ENCODE results near the gene VCP.

The VCP gene

GRCh38 chr9:35102769-35103659 is 30.6 kb upstream of the VCP start, which contains the start of gene STOML2:
Gene STOML2, minus strand, starts transcription at chr9:35103131. Its CDS starts 37 bp downstream, at chr9:35103094.
- DNase-seq: peak; percentile 90 to 91

- no peak for DNase-seq
Measured at GRCh38 chr9:35102465-35102768, 30.0 kb upstream of the VCP start.

DNA sequence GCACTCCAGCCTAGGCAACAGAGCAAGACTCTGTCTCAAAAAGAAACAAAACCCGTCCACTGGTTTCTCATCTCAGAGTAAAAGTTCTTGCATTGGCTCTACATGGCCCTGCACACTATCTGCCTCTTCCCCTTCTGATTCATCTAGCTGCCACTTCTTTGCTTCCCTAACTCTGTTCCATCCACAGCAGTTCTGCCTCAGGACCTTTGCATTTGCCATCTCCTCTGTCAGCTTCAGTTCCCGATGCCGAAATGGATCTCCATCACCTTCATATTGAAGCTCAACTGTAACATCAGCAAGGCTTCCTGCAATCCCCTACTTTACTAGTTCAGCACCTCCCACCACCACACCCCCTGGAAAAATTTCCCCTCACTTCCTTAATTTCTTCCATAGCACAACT is 25.1 kb upstream of the VCP start:
- no peak for DNase-seq

DNA sequence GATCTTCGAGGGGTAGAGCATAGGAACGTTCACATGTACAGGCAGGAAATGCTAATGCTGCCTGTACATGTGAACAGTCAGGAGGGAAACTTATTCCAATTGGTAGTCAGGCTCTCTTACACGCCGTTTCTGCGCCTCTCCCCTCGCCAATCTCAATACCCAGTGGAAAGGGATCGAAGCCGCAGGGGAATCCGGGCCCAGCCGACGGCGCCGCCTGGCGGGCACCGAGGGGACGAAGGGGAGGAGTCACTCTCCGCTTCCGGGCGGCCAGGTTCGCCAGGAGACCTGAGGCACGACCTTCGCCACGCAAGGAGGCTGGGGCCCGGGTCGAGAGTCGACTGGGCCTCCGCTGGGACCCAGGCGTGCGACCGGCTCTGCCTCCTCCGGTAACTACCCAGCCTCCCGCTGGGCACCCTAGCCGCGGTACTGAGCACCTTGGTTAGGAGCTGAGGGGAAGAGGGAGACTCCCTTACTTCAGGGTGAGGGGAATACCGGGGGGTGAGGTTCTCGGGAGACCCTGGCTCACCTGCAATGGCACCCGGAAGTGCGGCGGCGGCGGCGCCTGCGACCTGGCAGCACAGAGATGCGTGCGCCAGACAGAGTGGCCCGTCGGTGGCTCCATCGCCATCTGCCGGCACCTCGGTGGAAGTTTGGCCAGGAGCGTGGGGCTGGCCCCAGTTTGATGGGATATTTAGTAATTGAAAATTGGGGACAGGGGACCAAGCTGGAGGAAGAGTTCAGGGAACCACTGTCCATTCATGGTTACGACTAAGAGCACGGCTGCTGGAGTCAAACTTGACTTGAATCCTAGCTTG is 23.8 kb upstream of the VCP start, which contains the start of gene PIGO:
TSS of gene PIGO (minus strand) at position 557 of the 815 bp plus-strand sequence. CDS start 1,026 bp downstream, outside the sequence.
- DNase-seq: peak; percentile 87 to 90

DNA sequence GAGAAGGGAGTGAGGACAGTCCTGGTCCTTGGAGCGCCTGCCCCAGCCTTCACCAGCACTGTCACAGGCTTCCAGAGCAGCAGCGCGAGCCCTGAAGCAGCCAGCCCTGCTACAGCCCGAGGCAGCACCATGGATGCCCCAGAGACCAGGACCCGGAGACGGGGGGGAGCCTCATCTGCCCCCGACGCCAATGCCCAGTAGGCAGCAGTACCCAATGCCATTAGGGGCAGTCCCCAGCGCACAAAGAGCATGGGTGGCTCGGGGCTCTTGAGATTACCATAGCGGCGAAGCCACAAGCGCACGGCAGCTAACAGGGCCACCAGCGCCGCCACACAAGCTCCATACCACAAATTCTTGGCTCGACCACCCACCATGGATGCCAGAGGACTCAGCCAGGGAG is 19.1 kb upstream of the VCP start:
- no peak for DNase-seq

DNA sequence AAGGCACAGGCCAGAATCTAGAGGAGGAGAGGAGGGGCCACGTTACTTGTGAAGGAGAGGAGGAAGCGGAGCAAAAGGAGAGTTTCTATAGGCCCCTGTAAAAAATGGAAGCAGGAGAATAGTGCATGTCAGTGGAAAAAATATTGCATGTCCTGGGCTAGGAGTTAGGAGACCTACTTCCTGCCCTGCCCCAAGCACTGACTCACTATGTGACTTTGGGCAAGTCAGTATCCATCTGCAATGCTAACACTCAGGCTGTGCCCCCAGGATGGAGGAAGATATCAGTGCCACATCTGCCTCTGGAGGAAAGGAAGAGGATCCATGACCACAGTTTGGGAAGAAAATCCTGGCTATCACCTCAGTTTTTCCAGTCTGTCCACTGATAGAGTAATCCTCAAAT is 17.0 kb upstream of the VCP start:
- no peak for DNase-seq

- DNase-seq: no peak
Measured at GRCh38 chr9:35085078-35085477, 12.7 kb upstream of the VCP start.

DNA sequence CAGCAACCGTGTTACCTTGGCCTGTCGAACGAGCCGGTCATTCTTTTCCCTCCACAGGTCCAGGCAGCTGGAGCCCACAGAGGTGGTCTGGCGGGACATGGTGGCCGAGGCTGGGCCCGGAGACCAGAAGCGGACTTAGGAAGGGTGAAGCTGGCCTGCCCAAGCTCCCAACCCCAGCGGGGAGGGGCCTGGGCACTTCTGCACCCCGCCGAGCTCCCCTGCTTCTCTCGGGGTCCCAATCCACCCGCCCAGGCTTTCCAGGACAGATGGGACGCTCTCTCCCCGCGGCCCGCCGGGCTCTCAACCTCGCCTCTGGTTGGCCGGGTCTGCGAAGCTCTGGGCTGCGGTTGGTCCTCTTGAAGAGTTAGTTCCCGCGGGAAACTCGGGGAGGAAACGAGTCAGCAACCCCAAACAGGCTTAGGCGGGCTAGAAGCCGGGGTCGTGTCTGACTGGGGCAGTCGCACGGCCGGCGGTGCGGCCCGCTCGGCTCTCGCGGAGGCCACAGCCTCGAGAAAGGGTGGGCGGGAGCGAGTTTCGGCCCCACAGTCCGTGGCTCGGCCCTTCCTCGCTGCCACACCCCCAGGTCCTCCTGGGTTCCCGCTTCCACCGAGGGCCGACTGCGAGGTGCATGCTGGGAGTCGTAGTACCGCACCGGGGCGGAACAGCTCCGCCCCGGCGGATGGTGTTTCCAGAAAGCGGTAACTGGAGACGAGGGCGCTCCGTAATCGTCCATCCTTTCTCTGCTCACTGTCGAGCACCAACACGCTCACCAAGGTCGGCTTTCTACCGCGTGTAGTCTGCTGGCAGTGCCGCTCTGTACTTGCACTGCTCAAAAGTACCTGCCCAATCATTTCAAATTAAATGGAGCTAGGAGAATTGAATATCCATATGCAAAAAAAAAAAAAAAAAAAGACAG is 7.3 kb upstream of the VCP start, which contains the start of gene FANCG:
TSS of gene FANCG (minus strand) at position 517 of the 916 bp plus-strand sequence. CDS start at position 99, 418 bp downstream.
- DNase-seq: peak; percentile 78

DNA sequence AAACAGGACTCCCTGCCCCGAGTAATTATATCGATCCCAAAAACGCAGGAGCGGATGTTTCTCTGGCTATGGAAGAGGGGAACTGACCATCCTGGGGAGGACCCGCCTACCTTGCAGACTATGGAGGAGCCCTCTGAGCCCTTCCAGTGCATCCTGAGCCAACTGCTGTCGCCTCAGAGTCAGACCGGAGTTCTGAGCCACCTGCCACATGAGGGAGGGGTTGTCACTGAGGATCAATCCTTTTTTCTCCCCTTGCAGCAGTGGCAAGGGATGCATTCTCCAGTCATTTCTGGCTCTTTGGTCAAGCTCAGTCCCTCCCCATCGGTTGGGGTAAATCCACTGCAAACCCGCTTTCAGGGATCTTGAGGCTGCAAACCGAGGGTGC is 6.6 kb upstream of the VCP start:
- DNase-seq: no peak

DNA sequence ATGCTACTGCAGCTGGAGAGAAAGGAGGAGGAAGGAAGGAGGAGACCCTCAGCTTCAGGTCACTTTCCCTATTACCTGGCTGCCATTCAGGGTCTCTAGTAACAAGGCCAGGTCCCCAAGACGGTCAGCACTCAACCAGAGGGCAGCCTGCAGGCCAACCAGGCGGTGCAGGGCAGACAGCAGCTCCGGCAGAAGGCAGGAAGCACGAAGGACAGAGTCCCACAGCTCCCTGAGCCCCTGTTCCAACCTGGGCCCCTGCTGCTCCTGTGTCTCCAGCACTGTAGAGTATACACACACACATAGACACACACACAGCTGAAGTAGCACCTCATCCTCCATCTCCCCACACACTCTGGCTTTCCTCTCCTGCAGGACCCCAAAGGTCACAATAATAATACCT is 5.6 kb upstream of the VCP start:
- DNase-seq: no peak

GRCh38 chr9:35076848-35077247 is 4.4 kb upstream of the VCP start:
- no peak for DNase-seq

DNA sequence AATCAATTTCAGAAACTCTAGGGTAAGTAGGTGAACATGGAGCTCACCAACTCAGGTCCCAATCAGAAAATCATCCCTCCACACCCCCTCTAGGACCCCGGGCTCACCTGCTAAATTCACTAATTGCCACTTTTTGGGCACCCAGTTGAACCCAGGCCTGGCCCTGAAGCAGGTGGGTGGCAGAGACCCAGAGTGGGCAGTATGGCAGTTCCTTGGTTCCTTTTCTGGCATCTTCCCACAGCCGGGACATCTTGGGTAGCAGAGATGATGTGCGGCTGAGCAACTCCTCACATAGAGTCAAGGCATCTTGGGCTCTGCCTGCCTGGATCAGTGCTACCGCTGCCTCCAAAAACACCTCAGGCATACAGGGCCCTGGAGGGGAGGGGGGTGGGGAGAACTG is 2.9 kb upstream of the VCP start:
- DNase-seq: no peak

DNA sequence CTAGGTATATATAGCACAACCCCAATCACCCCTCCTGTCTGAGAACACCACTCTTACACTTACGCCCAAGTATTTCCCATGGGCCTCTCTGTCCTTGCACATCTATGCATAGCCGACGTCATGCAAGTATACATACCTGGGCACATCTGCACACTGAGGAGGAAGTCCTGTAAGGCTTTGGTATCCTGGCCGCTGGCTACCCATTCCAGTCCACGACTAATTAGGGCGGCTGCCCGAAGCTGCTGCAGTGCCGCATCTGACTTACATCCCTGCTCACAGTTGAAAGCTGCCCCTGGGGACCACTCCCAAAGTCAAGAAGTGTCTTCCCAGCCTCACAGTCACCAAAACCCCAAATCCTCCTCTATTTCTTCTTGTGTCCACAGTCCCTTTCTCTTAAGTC is 2.4 kb upstream of the VCP start:
- no peak for DNase-seq

DNA sequence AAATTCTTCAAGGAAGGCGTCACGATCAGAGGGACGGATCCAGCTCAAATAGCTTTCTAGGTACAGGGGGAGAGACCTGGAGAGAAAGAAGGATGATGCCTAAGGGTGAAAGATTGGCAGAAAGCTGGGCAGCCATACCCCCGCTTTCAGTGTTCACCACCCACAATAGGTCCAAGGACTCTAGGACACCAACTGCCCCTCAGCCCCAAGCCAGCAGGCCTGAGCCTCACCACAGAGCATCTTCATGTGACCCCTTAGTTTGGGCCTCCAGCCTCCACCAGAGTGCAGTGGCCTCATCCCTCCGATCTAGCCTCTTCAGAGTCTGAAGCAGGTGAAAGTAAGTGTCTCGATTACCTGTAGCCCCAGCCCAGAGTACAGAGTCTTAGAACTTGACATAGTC is 1.7 kb upstream of the VCP start:
- DNase-seq: no peak

GRCh38 chr9:35073279-35073612 is 821 bp upstream of the VCP start:
- no peak for DNase-seq

DNA sequence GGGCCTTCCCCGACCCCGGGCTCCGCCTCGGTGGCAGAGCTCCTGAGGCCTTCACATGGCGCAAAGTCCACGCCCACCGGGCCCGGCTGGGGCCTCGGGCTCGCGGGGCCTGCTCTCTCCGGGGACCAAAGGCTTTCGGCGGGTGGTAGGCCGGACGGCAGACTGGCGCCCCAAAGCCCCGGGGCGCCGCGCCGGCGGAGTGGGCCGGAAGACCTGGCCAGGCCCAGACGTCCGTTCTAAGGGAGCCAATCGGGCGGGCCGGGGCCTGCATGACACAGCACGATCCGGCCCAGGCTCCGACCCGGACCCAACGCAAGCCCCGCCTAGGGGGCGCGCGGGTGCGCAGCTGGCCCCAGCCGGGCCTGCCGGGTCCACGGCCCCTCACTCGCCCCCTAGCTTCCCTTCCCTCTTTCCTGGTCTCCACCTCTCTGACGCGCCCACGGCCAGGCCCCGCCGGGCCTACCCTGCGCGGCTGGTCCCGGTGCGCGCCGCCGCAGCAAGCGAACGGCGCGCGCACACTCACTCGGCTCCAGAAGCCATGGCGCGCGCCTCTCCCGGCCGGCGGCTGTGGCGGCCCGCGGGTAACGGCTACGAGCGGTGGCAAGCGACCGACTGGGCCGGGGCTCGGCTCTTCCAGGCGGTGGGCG is 488 bp downstream of the VCP start:
- DNase-seq: peak; percentile 55 to 74

DNA sequence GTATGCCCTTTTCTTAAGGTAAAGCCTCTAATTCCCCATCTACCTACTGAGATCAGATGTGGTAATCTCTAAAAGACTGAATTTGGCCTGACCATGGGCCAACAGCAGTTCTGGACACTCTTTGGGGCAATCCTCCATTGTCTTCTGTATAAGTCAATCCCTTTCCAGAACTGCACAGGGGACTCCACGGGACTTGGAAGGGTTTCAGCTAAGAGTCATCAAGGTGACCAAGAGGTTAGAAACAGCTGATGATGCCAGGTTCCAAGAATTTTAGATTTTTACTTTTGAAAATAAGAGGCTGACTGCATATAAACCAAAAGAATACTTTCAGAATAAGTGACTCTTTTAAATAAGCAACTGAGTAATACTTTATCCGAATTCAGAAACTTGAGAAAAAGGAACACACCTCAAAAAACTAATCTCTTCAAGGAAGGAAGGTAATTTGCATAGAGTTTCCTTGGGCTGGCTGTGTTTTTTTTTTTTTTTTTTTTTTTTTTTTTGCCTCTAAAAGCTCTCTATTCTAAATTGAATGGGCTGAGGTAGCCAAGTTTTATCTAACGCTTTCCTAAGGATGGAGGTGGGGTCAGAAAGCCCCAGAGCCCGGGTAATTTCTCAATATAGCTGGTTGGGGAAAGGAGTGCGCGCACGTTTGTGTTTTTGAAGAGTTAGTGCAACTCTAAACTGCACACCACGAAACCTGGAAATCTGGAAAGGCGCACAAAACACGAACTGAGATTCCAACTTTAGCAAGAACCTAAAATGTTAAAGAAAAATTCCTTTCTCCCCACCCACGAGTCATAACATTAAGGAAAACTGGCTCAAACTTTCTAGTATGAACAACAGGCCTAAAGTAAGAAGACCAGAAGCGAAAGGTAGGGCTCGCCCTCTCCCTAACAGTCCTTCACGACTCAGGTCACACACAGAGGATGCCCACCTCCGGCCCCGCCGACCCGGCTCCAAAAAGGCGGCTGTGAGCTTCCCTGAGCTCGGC is 1.3 kb downstream of the VCP start:
- DNase-seq: no peak

- no peak for DNase-seq
Measured at GRCh38 chr9:35069020-35069419, 3.4 kb downstream of the VCP start.

DNA sequence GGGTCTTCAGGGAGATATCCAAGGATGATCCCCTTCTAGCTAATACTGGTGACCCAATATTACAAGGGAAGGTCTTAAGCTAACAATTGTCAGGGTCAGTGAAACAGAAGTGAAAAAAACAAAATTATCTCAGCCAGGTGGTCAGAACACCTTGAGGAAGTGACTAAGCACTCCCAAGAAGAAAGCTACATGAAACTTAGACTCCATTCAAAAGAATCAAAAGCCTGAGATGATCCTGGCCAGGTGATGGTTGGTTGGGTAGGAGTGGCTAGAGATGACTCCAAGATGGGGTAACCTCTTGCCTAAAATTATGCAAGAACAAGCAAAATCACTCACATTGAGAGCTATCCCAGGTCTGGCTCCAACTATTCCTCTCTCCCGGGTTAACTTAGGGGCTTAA is 5.4 kb downstream of the VCP start:
- DNase-seq: no peak

GRCh38 chr9:35060548-35061207 is 11.7 kb downstream of the VCP start:
- DNase-seq: no peak

GRCh38 chr9:35059438-35059837 is 13.0 kb downstream of the VCP start:
- no peak for DNase-seq
